HepG2 (cell line): ENCODE measurements around the gene PPP2R5C. TPM values are rescaled to one million over a fixed set of nuclear protein-coding genes. Genes with fewer than 3 reads are reported as not detected.

ENCODE experiments used
- HNRNPUL1 ChIP-seq: fragments of 200-400 bp; formaldehyde crosslinking; IDR thresholded peaks from 2 replicates; pipeline ENCODE4 v1.6.1; 2017; ENCODE audit warnings: low read depth, mild to moderate bottlenecking, low read length, moderate library complexity
- MEF2D ChIP-seq: sonication (generic); formaldehyde crosslinking; IDR thresholded peaks from 2 replicates; pipeline ENCODE4 v1.5.1; 2020; ENCODE audit warnings: mild to moderate bottlenecking, missing genetic modification reagents
- SOX6 ChIP-seq, 2 experiments: fragments of 450-650 bp in 1 of 2; sonication (generic) in 1 of 2; formaldehyde crosslinking in 1 of 2; IDR thresholded peaks; 2 replicates each; pipeline versions ENCODE4 v1.4.0 to v1.6.1; 2017 to 2020; ENCODE audit warnings: antibody characterized with exemption in 1 of 2, mild to moderate bottlenecking in 1 of 2, missing genetic modification reagents in 1 of 2
- TEAD3 ChIP-seq: optimal IDR thresholded peaks from 2 replicates; pipeline ENCODE3; 2016; ENCODE audit warnings: borderline replicate concordance
- ZNF644 ChIP-seq: IDR thresholded peaks from 2 replicates; pipeline ENCODE4 v1.6.1; 2016; ENCODE audit warnings: low read depth
- ZNF75D ChIP-seq: sonication (generic); formaldehyde crosslinking; IDR thresholded peaks from 2 replicates; pipeline ENCODE4 v1.8.1; 2023; ENCODE audit warnings: missing genetic modification reagents, mild to moderate bottlenecking, borderline replicate concordance
- ZSCAN25 ChIP-seq: sonication (generic); formaldehyde crosslinking; IDR thresholded peaks from 2 replicates; pipeline ENCODE4 v1.8.0; 2022; ENCODE audit warnings: mild to moderate bottlenecking, missing genetic modification reagents
- polyA plus RNA-seq, 8 experiments: library from polyadenylated mRNA; depleted of rRNA in 3 of 8; stranded (reverse) in 7 of 8; unstranded in 1 of 8; fragments of >200 nt; fragmentation: Illumina TruSeq in 4 of 8; extraction: Trizol in 4 of 8; gene quantifications; 2 replicates each; pipeline versions ENCODE4 v1.2.1 to v1.2.3, GENCODE V29; 2011 to 2016; ENCODE audit warnings: low read depth in 4 of 8, missing spikeins in 1 of 8, mixed read lengths in 1 of 8; ENCODE audit not compliant: insufficient read depth in 1 of 8
- total RNA-seq, 5 experiments: library from RNA; depleted of rRNA; stranded (reverse); fragments of >200 nt; fragmentation: Illumina TruSeq; extraction: Trizol; gene quantifications; 2 replicates each; pipeline ENCODE4 v1.2.3, GENCODE V29; 2016; ENCODE audit warnings: low read depth in 1 of 5
- TF ChIP-seq, protein P1 (sequence below), 2 experiments: IDR thresholded peaks; 2 replicates each; pipeline ENCODE4 v1.6.1; 2011 to 2012; ENCODE audit warnings: low read length in 2 of 2, borderline replicate concordance in 1 of 2, low read depth in 1 of 2, mild to moderate bottlenecking in 1 of 2, moderate library complexity in 1 of 2
- TF ChIP-seq, protein P2 (sequence below): sonication (generic); formaldehyde crosslinking; IDR thresholded peaks from 2 replicates; pipeline ENCODE4 v1.8.0; 2022; ENCODE audit warnings: missing genetic modification reagents, mild to moderate bottlenecking, moderate library complexity, borderline replicate concordance

The PPP2R5C gene
- total and polyA plus RNA-seq, 2 of the 13 experiments (the other 11 are each of a cell fraction or from before 2014, with no cell fraction given): 74.3 to 78.5 TPM

GRCh38 chr14:101761881-101762529 lies 496 bp downstream of the PPP2R5C start (continued):
- TF ChIP-seq, protein P1, sequence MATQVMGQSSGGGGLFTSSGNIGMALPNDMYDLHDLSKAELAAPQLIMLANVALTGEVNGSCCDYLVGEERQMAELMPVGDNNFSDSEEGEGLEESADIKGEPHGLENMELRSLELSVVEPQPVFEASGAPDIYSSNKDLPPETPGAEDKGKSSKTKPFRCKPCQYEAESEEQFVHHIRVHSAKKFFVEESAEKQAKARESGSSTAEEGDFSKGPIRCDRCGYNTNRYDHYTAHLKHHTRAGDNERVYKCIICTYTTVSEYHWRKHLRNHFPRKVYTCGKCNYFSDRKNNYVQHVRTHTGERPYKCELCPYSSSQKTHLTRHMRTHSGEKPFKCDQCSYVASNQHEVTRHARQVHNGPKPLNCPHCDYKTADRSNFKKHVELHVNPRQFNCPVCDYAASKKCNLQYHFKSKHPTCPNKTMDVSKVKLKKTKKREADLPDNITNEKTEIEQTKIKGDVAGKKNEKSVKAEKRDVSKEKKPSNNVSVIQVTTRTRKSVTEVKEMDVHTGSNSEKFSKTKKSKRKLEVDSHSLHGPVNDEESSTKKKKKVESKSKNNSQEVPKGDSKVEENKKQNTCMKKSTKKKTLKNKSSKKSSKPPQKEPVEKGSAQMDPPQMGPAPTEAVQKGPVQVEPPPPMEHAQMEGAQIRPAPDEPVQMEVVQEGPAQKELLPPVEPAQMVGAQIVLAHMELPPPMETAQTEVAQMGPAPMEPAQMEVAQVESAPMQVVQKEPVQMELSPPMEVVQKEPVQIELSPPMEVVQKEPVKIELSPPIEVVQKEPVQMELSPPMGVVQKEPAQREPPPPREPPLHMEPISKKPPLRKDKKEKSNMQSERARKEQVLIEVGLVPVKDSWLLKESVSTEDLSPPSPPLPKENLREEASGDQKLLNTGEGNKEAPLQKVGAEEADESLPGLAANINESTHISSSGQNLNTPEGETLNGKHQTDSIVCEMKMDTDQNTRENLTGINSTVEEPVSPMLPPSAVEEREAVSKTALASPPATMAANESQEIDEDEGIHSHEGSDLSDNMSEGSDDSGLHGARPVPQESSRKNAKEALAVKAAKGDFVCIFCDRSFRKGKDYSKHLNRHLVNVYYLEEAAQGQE (IDR thresholded peaks at IDR 0.05; ENCODE audit: borderline replicate concordance in 1 of 2, low read depth in 1 of 2, low read length in 2 of 2): no peak
- TF ChIP-seq, protein P2, sequence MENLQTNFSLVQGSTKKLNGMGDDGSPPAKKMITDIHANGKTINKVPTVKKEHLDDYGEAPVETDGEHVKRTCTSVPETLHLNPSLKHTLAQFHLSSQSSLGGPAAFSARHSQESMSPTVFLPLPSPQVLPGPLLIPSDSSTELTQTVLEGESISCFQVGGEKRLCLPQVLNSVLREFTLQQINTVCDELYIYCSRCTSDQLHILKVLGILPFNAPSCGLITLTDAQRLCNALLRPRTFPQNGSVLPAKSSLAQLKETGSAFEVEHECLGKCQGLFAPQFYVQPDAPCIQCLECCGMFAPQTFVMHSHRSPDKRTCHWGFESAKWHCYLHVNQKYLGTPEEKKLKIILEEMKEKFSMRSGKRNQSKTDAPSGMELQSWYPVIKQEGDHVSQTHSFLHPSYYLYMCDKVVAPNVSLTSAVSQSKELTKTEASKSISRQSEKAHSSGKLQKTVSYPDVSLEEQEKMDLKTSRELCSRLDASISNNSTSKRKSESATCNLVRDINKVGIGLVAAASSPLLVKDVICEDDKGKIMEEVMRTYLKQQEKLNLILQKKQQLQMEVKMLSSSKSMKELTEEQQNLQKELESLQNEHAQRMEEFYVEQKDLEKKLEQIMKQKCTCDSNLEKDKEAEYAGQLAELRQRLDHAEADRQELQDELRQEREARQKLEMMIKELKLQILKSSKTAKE (CRISPR knock-in tag): no peak
- no peak for TF ChIP-seq HNRNPUL1
- TF ChIP-seq SOX6 (IDR thresholded peaks at IDR 0.05): no peak
- no peak for TF ChIP-seq SOX6 (CRISPR knock-in tag; IDR thresholded peaks at IDR 0.05)
- no peak for TF ChIP-seq TEAD3 (CRISPR knock-in tag)
- TF ChIP-seq ZSCAN25 (CRISPR knock-in tag): 0 out of 2 replicates have a peak, but pooled peaks have one; percentile 14
- no peak for TF ChIP-seq MEF2D (CRISPR knock-in tag)
- TF ChIP-seq ZNF644 (CRISPR knock-in tag): no peak
- TF ChIP-seq ZNF75D: no peak
